ENCODE measurements around the gene MPO.

Gene MPO

DNA sequence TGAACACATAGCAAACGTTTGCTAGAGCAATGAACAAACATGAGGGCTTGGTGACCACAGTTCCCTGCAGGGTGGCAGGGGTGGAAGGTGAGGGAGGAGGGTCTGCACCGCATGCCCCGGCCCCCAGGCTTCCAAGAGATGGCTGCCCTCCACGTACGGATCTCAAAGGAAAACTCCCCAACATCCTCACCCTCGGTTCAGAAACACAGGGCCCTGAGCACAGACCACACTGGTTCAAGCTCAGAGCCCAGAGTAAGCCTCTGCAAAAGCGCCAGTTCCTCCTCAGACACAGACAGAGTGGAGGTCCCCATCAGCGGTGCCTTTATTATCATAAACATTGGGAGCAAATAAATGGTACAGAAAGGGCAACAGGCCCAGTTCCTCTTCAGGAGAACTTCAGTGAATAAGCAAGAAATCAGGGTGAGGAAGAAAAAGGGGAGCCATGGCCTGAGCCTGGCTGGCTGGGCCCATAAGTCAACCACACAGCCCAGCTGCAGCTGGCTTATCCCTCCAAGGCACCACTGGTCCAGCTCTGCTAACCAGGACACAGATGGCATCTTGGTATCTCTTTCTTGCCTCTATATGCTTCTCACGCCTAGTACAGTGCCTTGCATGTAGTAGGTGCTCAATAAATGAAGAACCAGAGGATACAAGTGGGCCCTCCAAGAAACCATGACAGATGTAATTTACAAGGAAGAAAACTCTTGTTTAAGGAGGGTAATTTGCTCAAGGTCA is 11.0 kb downstream of the MPO start:
- no peak overlapping the region for H3K4me2 ChIP-seq (ENCODE audit: low read length, poor library complexity, severe bottlenecking)
- no peaks in the 10 kb centered on the region for H3K79me1 ChIP-seq (replicated peaks; ENCODE audit: low read length, poor library complexity, severe bottlenecking)
- no peaks in the 10 kb centered on the region for H3K36me3 ChIP-seq (ENCODE audit: control insufficient read depth in 1 of 2, insufficient read depth in 2 of 2, low read depth in 1 of 2, low read length in 2 of 2)
- no peak overlapping the region for H2BK15ac ChIP-seq (ENCODE audit: low read depth, poor library complexity, severe bottlenecking)
- no peak overlapping the region for H2AK5ac ChIP-seq (ENCODE audit: low read length, severe bottlenecking)
- no peaks in the 10 kb centered on the region for H3K4me1 ChIP-seq (ENCODE audit: control insufficient read depth, insufficient read depth, low read depth, low read length)
- DNase-seq: no peak
- WGBS: 73% methylated on average over 9 of the region's 9 CpGs
- H2AFZ ChIP-seq (ENCODE audit: low read depth, low read length): no peak overlapping the region
- H2BK5ac ChIP-seq (ENCODE audit: low read depth, low read length, poor library complexity, severe bottlenecking): no peak overlapping the region
- no peak overlapping the region for H3K14ac ChIP-seq (ENCODE audit: low read length in 2 of 2)
- H3K4me3 ChIP-seq (ENCODE audit: insufficient read depth in 1 of 2, low read depth in 1 of 2, low read length in 2 of 2): no peak overlapping the region
- H3K9ac ChIP-seq (ENCODE audit: low read length): no peak overlapping the region
- no peak overlapping the region for H4K91ac ChIP-seq (ENCODE audit: low read length)
- H3K18ac ChIP-seq (ENCODE audit: low read depth in 1 of 2, low read length in 2 of 2): no peak overlapping the region
- no peak overlapping the region for H3K4ac ChIP-seq (ENCODE audit: low read depth in 1 of 2, low read length in 2 of 2)
- H3K23ac ChIP-seq (ENCODE audit: low read length in 2 of 2): no peak overlapping the region
- H4K8ac ChIP-seq (ENCODE audit: low read length): no peak overlapping the region
- H3K9me3 ChIP-seq (ENCODE audit: control insufficient read depth, low read length): no peaks in the 10 kb centered on the region
- H3K27me3 ChIP-seq (ENCODE audit: control insufficient read depth in 1 of 2, insufficient read depth in 1 of 2, low read length in 2 of 2): peaks cover 22 to 42% of the 10 kb centered on the region in 2 experiments
- H3K27ac ChIP-seq (ENCODE audit: low read length, poor library complexity, severe bottlenecking): no peak overlapping the region
- no peak overlapping the region for H2BK120ac ChIP-seq (ENCODE audit: low read depth, low read length)
- H2BK12ac ChIP-seq (ENCODE audit: low read length in 2 of 2): no peak overlapping the region

DNA sequence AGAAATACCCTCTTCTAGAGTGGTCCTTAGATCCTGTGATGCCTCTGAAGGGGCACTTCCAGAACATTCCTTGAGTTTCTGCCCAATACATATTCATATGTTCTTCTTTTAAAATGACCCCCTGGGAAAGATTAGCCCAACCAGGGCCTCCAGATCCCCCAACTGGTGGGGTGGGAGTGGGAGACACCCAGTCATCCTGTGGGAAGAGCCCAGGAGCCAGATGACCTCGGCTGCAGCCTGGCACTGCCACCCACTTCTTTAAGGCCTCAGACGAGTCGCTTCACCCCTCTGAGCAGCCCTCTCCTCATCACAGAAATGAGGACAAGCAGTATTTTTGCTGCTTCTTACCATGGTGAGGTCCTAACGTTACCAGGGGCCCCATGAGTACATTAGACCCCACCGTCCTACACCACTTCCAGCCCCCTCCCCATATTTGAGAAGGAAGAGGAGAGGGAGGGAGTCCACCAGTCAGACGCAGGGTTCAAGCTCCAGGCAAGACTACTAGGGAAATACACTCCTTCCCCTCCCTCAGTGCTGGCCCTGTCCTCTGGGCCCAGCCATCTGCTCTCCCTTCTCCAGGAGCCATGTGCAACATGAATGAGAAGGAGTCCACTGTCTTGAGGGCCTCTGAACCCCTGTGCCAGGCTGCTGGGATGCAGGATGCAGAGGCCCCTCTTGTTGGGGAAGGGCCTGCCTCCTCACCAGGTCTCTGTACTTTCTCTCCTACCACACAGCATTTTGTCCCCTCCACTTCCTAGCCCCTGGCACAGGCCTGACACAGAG is 11.8 kb downstream of the MPO start:
- WGBS: 22% methylated on average over 1 of the region's 6 CpGs
- no peak overlapping the region for H4K8ac ChIP-seq (ENCODE audit: low read length)
- H3K27ac ChIP-seq (ENCODE audit: low read length, poor library complexity, severe bottlenecking): no peak overlapping the region
- no peak overlapping the region for H2AFZ ChIP-seq (ENCODE audit: low read depth, low read length)
- H3K9me3 ChIP-seq (ENCODE audit: control insufficient read depth, low read length): no peaks in the 10 kb centered on the region
- H3K79me1 ChIP-seq (replicated peaks; ENCODE audit: low read length, poor library complexity, severe bottlenecking): no peaks in the 10 kb centered on the region
- H2BK12ac ChIP-seq (ENCODE audit: low read length in 2 of 2): no peak overlapping the region
- H3K4me1 ChIP-seq (ENCODE audit: control insufficient read depth, insufficient read depth, low read depth, low read length): no peaks in the 10 kb centered on the region
- H3K23ac ChIP-seq (ENCODE audit: low read length in 2 of 2): no peak overlapping the region
- no peak overlapping the region for H2BK15ac ChIP-seq (ENCODE audit: low read depth, poor library complexity, severe bottlenecking)
- H2BK5ac ChIP-seq (ENCODE audit: low read depth, low read length, poor library complexity, severe bottlenecking): no peak overlapping the region
- no peak overlapping the region for H3K4ac ChIP-seq (ENCODE audit: low read depth in 1 of 2, low read length in 2 of 2)
- peaks cover 27 to 48% of the 10 kb centered on the region in 2 experiments for H3K27me3 ChIP-seq (ENCODE audit: control insufficient read depth in 1 of 2, insufficient read depth in 1 of 2, low read length in 2 of 2)
- no peak overlapping the region for H3K14ac ChIP-seq (ENCODE audit: low read length in 2 of 2)
- H3K4me3 ChIP-seq (ENCODE audit: insufficient read depth in 1 of 2, low read depth in 1 of 2, low read length in 2 of 2): no peak overlapping the region
- H2AK5ac ChIP-seq (ENCODE audit: low read length, severe bottlenecking): no peak overlapping the region
- H3K18ac ChIP-seq (ENCODE audit: low read depth in 1 of 2, low read length in 2 of 2): no peak overlapping the region
- no peaks in the 10 kb centered on the region for H3K36me3 ChIP-seq (ENCODE audit: control insufficient read depth in 1 of 2, insufficient read depth in 2 of 2, low read depth in 1 of 2, low read length in 2 of 2)
- no peak overlapping the region for H4K91ac ChIP-seq (ENCODE audit: low read length)
- H3K9ac ChIP-seq (ENCODE audit: low read length): no peak overlapping the region
- no peak overlapping the region for H3K4me2 ChIP-seq (ENCODE audit: low read length, poor library complexity, severe bottlenecking)
- DNase-seq: no peak
- H2BK120ac ChIP-seq (ENCODE audit: low read depth, low read length): no peak overlapping the region

GRCh38 chr17:58268326-58268725 is 12.4 kb downstream of the MPO start:
- H2BK5ac ChIP-seq (ENCODE audit: low read depth, low read length, poor library complexity, severe bottlenecking): no peak overlapping the region
- peaks cover 33 to 50% of the 10 kb centered on the region in 2 experiments for H3K27me3 ChIP-seq (ENCODE audit: control insufficient read depth in 1 of 2, insufficient read depth in 1 of 2, low read length in 2 of 2)
- H3K18ac ChIP-seq (ENCODE audit: low read depth in 1 of 2, low read length in 2 of 2): no peak overlapping the region
- no peak for DNase-seq
- no peak overlapping the region for H3K23ac ChIP-seq (ENCODE audit: low read length in 2 of 2)
- H3K36me3 ChIP-seq (ENCODE audit: control insufficient read depth in 1 of 2, insufficient read depth in 2 of 2, low read depth in 1 of 2, low read length in 2 of 2): no peaks in the 10 kb centered on the region
- no peak overlapping the region for H4K91ac ChIP-seq (ENCODE audit: low read length)
- H3K79me1 ChIP-seq (replicated peaks; ENCODE audit: low read length, poor library complexity, severe bottlenecking): no peaks in the 10 kb centered on the region
- no peak overlapping the region for H3K4me3 ChIP-seq (ENCODE audit: insufficient read depth in 1 of 2, low read depth in 1 of 2, low read length in 2 of 2)
- 92% methylated on average over 10 of the region's 12 CpGs for WGBS
- H3K27ac ChIP-seq (ENCODE audit: low read length, poor library complexity, severe bottlenecking): no peak overlapping the region
- no peaks in the 10 kb centered on the region for H3K9me3 ChIP-seq (ENCODE audit: control insufficient read depth, low read length)
- no peak overlapping the region for H3K4me2 ChIP-seq (ENCODE audit: low read length, poor library complexity, severe bottlenecking)
- H2BK12ac ChIP-seq (ENCODE audit: low read length in 2 of 2): no peak overlapping the region
- no peak overlapping the region for H3K4ac ChIP-seq (ENCODE audit: low read depth in 1 of 2, low read length in 2 of 2)
- H2BK15ac ChIP-seq (ENCODE audit: low read depth, poor library complexity, severe bottlenecking): no peak overlapping the region
- no peak overlapping the region for H3K9ac ChIP-seq (ENCODE audit: low read length)
- H2AFZ ChIP-seq (ENCODE audit: low read depth, low read length): no peak overlapping the region
- no peaks in the 10 kb centered on the region for H3K4me1 ChIP-seq (ENCODE audit: control insufficient read depth, insufficient read depth, low read depth, low read length)
- no peak overlapping the region for H3K14ac ChIP-seq (ENCODE audit: low read length in 2 of 2)
- no peak overlapping the region for H4K8ac ChIP-seq (ENCODE audit: low read length)
- no peak overlapping the region for H2BK120ac ChIP-seq (ENCODE audit: low read depth, low read length)
- H2AK5ac ChIP-seq (ENCODE audit: low read length, severe bottlenecking): no peak overlapping the region
